ENCODE measurements around the gene PRUNE2.

GRCh38 chr9:76684213-76684612 lies 221.7 kb downstream of the PRUNE2 start:
- TF ChIP-seq CTCF (IDR thresholded peaks at IDR 0.05 in 2 of 3, conservative IDR thresholded peaks at IDR 0.05 in 1 of 3; ENCODE audit: borderline replicate concordance in 1 of 3, insufficient read depth in 1 of 3, low read depth in 2 of 3, low read length in 2 of 3) (no peak), EZH2phosphoT487 (IDR thresholded peaks at IDR 0.05; ENCODE audit: borderline replicate concordance) (no peak), CEBPB (IDR thresholded peaks at IDR 0.05; ENCODE audit: low read depth) (no peak)

All from HCT116 (cell line).